ENCODE data around the gene RXFP3.

The RXFP3 gene

GRCh38 chr5:33925278-33925677 is 10.9 kb upstream of the RXFP3 start:
- H2AFZ ChIP-seq (ENCODE audit: low read depth, low read length) = no peak overlapping the region
- no peaks in the 10 kb centered on the region for H3K4me1 ChIP-seq (ENCODE audit: insufficient read depth, low read length)
- TF ChIP-seq EZH2 (IDR thresholded peaks at IDR 0.05; ENCODE audit: borderline replicate concordance, low read depth, low read length, severe bottlenecking) = no peak
- no peak for TF ChIP-seq CTCF (IDR thresholded peaks at IDR 0.05; ENCODE audit: borderline replicate concordance, extremely low read depth, low read length, poor library complexity, severe bottlenecking)
- no peaks in the 10 kb centered on the region for H3K79me2 ChIP-seq (ENCODE audit: insufficient read depth, low read length)
- H3K9ac ChIP-seq (ENCODE audit: low read depth, low read length) = no peak overlapping the region
- DNase-seq (no peak), ATAC-seq (ENCODE audit: insufficient read depth, low read depth) (no peak)
- H3K4me2 ChIP-seq (ENCODE audit: insufficient read depth, low read length) = no peak overlapping the region
- no peaks in the 10 kb centered on the region for H3K9me3 ChIP-seq (ENCODE audit: insufficient read depth, low read length, severe bottlenecking)
- H3K27me3 ChIP-seq (ENCODE audit: insufficient read depth, low read length, poor library complexity) = no peaks in the 10 kb centered on the region
- no peaks in the 10 kb centered on the region for H3K36me3 ChIP-seq (ENCODE audit: insufficient read depth, low read length)
- H3K27ac ChIP-seq (ENCODE audit: low read length) = no peak overlapping the region
- H3K4me3 ChIP-seq (ENCODE audit: low read depth in 1 of 2, low read length in 2 of 2) = no peak overlapping the region
- H4K20me1 ChIP-seq (ENCODE audit: insufficient read depth, low read length) = no peaks in the 10 kb centered on the region

GRCh38 chr5:33927685-33928084 is 8.5 kb upstream of the RXFP3 start:
- Histone ChIP-seq H3K27ac (ENCODE audit: low read length) (no peak overlapping the region), H4K20me1 (ENCODE audit: insufficient read depth, low read length) (no peaks in the 10 kb centered on the region), H3K36me3 (ENCODE audit: insufficient read depth, low read length) (no peaks in the 10 kb centered on the region), H3K4me1 (ENCODE audit: insufficient read depth, low read length) (no peaks in the 10 kb centered on the region), H3K9ac (ENCODE audit: low read depth, low read length) (no peak overlapping the region), H3K9me3 (ENCODE audit: insufficient read depth, low read length, severe bottlenecking) (no peaks in the 10 kb centered on the region), H3K27me3 (ENCODE audit: insufficient read depth, low read length, poor library complexity) (no peaks in the 10 kb centered on the region), H3K4me2 (ENCODE audit: insufficient read depth, low read length) (no peak overlapping the region), H2AFZ (ENCODE audit: low read depth, low read length) (no peak overlapping the region), H3K79me2 (ENCODE audit: insufficient read depth, low read length) (no peaks in the 10 kb centered on the region), H3K4me3 (ENCODE audit: low read depth in 1 of 2, low read length in 2 of 2) (no peak overlapping the region)
- ATAC-seq (ENCODE audit: insufficient read depth, low read depth) (no peak), DNase-seq (no peak)
- TF ChIP-seq EZH2 (IDR thresholded peaks at IDR 0.05; ENCODE audit: borderline replicate concordance, low read depth, low read length, severe bottlenecking) (no peak), CTCF (IDR thresholded peaks at IDR 0.05; ENCODE audit: borderline replicate concordance, extremely low read depth, low read length, poor library complexity, severe bottlenecking) (no peak)

- no peak overlapping the region for H3K4me2 ChIP-seq (ENCODE audit: insufficient read depth, low read length)
- ATAC-seq (ENCODE audit: insufficient read depth, low read depth) (no peak), DNase-seq (no peak)
- no peak for TF ChIP-seq EZH2 (IDR thresholded peaks at IDR 0.05; ENCODE audit: borderline replicate concordance, low read depth, low read length, severe bottlenecking)
- no peak for TF ChIP-seq CTCF (IDR thresholded peaks at IDR 0.05; ENCODE audit: borderline replicate concordance, extremely low read depth, low read length, poor library complexity, severe bottlenecking)
- no peaks in the 10 kb centered on the region for H3K27me3 ChIP-seq (ENCODE audit: insufficient read depth, low read length, poor library complexity)
- no peak overlapping the region for H3K9ac ChIP-seq (ENCODE audit: low read depth, low read length)
- H3K4me1 ChIP-seq (ENCODE audit: insufficient read depth, low read length) = no peaks in the 10 kb centered on the region
- no peaks in the 10 kb centered on the region for H3K36me3 ChIP-seq (ENCODE audit: insufficient read depth, low read length)
- H3K4me3 ChIP-seq (ENCODE audit: low read depth in 1 of 2, low read length in 2 of 2) = no peak overlapping the region
- no peak overlapping the region for H3K27ac ChIP-seq (ENCODE audit: low read length)
- H2AFZ ChIP-seq (ENCODE audit: low read depth, low read length) = no peak overlapping the region
- H4K20me1 ChIP-seq (ENCODE audit: insufficient read depth, low read length) = no peaks in the 10 kb centered on the region
- H3K79me2 ChIP-seq (ENCODE audit: insufficient read depth, low read length) = no peaks in the 10 kb centered on the region
- H3K9me3 ChIP-seq (ENCODE audit: insufficient read depth, low read length, severe bottlenecking) = no peaks in the 10 kb centered on the region
These were observed 7.9 kb upstream of the RXFP3 start for GRCh38 chr5:33928283-33928682.
